ENCODE data around the gene APBB2.
A peak's percentile ranks its signal among the peaks of the same experiment; 100 is the strongest.

Gene APBB2

DNA sequence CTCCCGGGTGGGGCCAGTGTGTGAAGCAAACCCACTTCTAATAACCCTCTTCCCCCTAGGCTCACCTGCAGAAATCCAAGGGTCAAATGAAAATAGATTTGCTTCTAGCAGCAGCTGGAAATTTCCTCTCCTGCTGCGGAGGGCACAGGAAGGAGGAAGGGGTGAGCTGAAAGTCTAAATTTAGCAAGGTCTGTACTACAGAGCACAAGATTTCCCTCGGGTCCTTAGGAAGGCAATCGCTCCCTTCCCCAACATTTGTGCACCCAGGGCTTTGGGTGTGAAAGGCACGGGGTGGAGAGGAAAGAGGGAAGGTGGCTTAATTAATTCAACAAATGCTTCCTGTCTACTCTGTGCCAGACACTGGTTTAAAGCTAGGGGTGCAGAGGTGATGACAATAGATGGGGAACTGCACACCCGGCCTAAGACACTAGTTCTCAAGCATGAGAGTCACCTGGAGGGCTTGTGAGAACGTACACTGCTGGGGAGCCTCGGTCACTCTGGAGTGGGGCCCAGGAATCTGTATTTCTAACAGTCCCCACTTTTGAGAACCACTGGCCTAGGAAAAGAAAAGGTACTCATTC lies 260.2 kb downstream of the APBB2 start:
- FAIRE-seq = no peak
- no peak for DNase-seq (ENCODE audit: insufficient read length, low spot score)

DNA sequence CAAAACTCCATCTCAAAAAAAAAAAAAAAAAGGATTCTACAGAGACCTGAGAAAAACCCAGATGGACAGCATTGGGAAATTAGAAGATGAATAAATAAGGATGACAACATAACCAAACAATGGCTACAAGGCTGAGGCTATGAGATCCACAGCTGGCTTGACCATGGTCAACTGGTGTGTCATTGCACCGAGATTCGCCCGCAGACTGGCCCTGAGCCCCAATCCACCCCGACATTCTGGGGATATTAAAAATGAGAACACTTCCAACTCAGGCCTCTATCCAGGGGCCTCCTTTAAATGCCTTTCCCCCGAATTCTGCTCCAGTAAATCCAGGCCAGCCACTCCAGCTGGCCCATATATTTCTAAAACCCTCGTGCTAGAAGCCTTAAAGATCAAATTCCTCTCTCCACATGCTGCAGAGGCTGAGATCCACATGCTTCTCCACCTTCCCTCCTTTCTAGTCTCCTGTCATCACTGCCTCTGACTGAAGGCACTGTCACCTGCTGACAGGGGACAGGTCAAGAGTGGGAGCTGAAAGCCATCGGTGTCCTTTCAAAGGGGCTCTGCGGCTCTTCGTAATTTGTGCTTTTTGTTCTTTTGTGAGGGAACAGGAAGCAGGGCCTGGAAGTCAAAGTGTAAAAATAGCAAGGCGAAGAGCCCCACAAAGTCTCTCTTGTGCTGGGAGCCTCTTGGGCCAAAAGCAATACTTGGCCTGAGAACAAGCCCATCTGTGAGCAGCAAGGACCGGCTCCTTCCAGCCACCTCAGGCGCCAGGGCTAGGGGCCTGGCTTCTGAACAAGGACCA lies 260.9 kb downstream of the APBB2 start:
- DNase-seq (ENCODE audit: insufficient read length, low spot score) = no peak
- FAIRE-seq = no peak

DNA sequence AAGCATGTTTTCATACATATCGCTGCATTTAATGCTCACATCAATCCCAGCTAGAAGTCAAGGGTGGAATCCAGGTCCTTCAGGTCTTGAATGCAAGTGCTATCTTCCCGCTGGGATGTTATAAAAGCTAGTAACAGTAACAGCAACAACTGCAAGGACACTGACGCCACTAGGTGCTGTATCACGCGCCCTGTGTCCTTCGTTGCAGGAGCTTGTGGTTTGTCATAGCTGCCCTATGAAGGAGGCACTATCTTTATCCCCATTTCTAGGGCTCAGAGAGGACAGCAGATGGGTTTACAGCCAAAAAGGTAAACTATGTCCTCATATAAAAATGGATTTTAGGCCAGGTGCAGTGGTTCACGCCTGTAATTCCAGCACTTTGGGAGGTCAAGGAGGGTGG lies 261.7 kb downstream of the APBB2 start:
- no peak for DNase-seq (ENCODE audit: insufficient read length, low spot score)
- no peak for FAIRE-seq

DNA sequence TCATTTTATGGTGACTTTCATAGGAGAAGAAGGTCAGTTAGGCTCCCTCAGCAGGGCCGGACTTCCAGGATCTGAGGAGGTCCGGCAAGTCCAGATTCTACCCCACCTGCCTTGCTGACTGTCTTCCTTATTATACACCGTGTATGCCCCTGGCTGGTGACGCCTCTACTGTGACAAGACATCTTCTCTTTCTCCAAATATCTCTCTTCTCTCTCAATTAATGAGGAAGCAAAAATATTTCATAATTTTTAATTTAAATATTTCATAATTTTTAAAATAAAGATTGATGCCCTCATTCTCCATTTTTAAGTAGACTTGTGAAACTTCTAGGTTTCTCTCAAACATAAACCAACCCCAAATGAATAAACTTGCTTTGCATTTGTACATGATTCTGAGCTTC lies 262.1 kb downstream of the APBB2 start:
- DNase-seq (ENCODE audit: insufficient read length, low spot score) (no peak), FAIRE-seq (no peak)

DNA sequence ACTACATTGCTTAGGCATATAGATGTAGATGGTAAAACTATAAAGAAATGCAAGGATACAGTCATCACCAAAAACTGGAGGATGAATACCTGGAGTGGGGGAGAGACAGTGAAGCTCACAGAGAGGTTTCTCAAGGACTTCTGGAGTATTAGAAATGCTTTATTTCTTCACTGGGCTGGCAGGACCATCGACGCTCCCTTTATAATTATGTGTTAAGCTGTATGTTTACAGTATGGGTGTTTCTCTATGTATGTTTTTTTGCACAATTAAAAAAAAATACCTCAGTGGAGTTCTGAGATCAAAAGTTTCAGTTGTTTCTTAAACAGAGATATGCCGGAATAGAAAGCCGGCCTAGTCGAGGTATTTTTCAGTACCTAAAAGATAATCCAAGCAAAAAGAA lies 263.3 kb downstream of the APBB2 start:
- DNase-seq (ENCODE audit: insufficient read length, low spot score) = no peak
- no peak for FAIRE-seq

DNA sequence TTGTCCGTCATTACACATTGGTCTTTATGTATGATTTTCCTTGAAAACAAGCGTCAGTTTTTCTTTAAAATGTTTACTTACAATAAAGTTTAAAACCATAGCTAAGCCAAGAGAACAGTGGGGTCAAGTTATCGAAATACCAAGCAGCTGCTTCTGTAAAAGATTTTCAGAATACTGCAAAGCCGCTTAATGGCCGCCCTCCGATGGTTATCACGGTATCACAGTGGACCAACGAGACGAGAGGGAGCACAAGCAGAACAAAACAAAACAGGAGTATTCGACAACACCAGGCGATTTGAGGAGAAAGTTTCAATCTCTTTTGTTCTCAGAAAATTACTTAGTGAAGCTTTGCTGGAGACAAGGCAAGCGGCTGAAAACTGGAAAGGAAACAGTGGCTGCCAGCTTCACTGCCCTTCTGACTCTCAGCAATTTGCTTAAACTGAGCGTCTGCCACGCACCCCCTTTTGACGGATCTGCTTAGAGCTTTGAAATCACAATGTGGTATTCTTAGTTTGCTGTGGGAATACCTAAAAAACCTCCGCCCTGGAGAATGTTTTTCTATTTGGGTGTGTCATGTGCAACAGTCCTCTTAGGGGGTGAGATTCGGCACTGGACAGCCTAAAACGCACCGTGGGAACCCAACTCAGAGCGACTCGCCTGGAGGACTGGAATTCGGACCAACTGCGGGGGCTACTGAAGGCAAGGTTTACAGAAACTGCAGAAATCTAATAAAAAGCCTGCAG lies 264.8 kb downstream of the APBB2 start:
- no peak for FAIRE-seq
- DNase-seq (ENCODE audit: insufficient read length, low spot score) = no peak

DNA sequence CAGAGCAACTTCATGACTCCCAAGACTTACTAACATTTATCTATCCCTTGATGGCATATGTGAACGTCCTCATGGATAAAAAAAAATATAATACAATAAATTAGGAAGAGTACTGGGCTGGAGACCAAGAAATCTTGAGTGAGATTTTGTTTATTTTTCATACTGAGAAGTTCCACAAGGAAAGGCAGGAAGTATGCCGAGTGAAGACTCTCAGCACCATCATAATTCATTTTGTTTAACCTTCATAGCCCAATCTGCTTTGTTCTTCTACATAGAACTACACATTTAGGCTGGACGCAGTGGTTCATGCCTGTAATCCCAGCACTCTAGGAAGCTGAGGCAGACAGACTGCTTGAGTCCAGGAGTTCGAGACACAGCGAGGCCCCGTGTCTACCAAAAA lies 266.3 kb downstream of the APBB2 start:
- DNase-seq (ENCODE audit: insufficient read length, low spot score) (no peak), FAIRE-seq (no peak)

DNA sequence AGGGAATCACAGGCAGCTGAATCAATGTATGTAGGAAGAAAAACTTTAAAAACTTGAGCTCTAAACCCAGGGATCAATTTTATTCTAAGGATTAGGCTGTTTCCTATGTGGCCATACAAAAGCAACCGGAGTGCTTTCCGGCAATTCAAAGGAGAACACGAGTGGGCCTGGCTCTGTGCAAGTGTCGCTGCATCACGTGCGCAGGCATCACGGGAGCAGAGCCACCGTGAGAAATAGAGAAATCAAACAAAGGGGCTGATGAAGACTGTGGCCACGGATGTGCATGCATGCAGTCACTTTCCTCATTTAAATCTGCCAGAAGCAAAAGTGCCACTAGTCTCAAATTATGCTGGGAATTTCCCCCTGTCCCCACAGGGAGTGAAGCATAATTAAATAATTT lies 267.7 kb downstream of the APBB2 start:
- DNase-seq (ENCODE audit: insufficient read length, low spot score) (no peak), FAIRE-seq (no peak)

DNA sequence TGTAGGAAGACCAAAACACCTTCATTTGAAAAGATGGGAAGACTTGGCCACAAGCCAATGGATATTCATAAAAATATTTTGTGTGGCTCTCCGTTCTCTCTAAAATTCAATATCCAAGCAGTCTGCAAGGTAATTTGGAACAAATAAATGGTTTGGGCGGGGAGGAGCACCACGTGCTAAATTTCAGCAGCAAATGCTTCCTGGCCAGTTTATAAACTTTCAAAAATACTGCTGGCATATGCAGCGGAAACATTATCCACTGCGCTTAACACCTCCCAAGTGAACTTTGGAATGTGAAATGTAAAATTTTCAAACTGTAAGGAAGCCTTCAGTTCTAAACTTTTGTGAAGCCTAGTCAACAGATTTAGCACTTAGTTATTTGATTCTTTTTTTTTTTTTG lies 273.6 kb downstream of the APBB2 start:
- FAIRE-seq (no peak), DNase-seq (ENCODE audit: insufficient read length, low spot score) (no peak)

DNA sequence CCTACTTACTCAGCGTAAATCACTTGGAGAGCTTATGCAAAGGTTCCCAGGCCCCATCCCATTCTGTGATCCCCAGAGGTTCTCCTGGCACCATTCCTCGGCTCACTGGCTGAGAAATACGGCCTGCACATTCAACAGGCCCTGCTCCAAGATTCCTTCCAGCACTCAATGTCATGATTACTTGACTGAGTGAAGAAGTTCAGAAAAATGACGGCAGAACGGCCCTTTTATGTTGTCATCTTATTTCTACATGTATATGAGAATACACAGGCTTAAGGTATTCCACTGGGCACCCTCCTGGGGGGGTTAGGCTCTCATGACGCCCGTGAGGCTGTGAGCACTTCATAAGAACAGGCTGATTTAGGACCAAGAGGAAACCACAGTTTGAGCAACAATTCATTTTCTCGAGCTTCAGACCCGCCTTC lies 274.0 kb downstream of the APBB2 start:
- no peak for FAIRE-seq
- DNase-seq (ENCODE audit: insufficient read length, low spot score) = no peak

DNA sequence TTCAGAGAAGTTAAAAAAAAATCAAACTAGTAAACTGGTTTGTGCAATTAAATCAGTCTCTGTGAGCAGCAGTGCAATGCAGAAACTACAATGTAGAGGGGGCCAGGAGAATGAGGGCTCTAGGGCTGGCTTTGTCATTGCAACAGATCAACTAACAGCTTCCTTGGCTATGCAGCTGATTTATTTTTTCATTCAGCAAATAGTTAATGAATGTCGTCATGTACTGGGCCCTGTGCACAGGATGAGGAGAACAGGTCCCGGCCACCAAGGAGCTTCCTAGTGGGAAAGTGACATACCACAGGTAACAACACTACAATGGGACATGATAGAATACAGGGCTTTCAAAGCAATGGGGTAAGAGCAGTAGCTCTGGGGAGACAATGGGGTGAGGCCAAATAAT lies 274.5 kb downstream of the APBB2 start:
- DNase-seq (ENCODE audit: insufficient read length, low spot score) = no peak
- FAIRE-seq = no peak

DNA sequence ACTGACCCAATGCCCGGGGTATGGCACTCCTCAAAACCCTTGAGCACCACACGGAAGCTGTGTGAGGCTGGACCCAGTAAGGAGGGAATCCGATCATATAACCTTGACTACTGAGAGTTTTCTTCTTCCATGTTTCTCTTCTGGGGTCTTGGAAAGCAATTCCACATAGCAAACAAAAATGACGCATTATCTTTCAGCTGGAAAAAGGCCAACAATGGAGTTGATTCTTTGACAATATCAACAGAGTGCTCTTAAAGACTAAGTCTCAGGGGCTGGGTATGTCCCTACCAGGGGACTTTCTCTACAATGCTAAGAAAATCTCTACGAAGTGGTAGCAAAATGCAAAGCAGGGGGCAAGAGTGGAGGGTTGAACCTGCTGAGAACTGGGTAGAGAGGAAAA lies 276.0 kb downstream of the APBB2 start:
- no peak for FAIRE-seq
- no peak for DNase-seq (ENCODE audit: insufficient read length, low spot score)

DNA sequence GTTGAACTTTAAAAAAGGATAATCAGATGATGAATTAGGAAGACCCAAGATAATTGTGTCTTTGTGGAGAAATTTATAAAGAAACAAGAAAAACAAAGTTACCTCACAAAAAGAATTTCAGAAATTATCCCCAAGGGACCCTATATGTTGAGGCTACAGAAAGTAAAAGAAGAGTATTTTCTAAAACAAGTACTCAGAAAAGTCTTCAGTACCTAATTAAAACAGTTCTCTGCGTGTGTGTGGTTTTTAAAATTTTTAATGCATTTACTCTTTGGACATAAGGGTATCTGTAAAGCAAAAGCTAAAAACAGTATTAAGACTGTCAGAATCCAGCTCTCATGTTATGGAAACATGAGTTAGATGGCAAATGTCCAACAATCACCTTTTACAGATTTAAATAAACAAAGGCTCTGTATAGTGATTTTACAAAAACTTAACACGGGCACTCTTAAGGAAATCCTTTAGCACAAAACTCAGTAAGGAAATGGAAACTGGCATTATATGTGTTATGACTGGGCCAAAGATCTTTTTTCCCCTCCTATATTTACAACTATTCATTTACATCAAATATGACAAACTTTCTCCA lies 277.1 kb downstream of the APBB2 start:
- DNase-seq (ENCODE audit: insufficient read length, low spot score) (no peak), FAIRE-seq (no peak)

DNA sequence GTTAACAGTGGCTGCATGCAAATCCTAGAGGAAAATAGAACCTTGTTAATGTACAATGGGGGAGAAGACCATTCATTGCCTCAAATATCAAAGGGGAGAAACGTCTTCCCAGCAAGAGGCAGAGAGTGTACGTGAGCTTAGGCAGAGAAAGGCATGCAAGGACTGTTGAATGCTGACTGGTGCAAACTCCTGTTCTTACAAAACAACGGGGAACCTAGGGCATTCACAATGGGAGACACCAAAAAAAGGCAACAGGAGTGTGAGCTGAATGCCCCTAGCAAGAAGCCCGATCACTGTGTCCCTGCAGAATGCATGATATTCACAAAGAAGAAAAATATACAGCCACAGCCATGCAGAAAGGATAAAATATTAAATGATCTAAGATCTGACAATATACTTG lies 279.7 kb downstream of the APBB2 start:
- no peak for DNase-seq (ENCODE audit: insufficient read length, low spot score)
- no peak for FAIRE-seq

DNA sequence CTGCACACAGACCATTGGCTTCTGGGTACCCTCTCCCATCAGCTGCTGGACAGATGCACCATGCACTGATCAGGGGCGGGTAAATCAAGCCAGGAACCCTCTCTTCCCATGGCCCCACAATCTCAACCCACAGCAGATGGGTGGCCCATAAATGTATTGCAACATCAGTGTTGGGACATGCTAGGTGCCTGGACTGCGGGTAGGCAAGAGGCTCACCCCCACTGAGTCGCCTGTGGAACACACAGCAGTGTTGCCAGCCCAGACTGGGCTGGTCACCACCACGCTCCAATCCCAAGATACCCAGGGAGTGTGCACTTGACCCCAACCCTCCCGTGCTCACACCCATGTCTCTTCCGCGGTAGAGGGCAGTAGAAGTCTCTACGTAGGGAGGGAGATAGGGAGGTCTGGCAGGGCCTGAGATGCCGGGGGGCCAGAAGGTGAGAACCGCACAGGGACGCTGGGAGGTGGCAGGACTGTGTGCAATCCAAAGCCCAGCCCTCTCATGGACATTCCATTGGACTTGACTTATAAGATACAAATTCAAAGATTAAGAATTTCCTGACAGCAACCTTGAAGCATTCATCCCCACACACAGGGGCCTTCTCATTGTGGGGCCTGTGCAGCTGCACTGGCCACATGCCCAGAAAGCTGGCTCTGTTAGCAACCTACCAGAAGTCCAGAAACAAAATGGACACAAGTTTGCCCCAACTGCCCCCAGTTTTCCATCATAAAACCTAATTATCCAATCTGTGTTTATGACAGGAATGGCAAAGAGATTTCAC lies 280.9 kb downstream of the APBB2 start:
- FAIRE-seq = no peak
- no peak for DNase-seq (ENCODE audit: insufficient read length, low spot score)

DNA sequence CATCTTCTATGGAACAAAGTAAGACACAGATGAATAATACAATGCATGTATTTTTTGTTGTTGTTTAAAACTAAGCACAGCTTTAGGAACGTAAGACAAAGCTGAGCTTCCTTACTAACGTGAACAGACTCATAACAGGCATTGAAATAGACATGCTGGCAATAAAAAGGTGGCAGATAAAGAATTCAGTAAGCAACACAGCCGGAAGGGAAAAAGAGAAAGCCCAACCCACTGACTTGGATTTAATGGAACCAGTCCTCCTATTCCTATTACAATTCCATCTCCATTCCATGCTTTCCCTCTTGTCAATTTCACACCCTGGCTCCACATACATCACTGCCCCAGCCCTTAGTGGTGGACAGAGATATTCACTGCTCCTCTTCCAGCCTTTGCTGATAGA lies 282.5 kb downstream of the APBB2 start:
- DNase-seq (ENCODE audit: insufficient read length, low spot score) (no peak), FAIRE-seq (no peak)

DNA sequence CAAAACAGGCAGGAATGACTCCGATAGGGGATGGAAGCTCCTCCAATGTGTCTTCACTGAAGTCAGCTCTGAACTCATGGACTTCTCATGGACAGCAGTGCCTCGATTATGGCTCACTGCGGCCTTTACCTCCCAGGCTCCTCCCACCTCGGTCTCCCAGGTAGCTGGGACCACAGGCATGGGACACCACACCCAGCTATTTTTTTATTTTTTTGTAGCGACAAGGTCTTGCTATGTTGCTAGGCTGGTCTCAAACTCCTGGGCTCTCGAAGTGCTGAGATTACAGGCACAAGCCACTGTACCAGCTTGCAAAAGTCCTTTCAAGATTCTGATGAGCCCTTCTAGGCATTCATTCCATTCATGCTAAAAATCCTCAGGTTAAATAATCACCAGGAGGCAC lies 283.1 kb downstream of the APBB2 start:
- no peak for FAIRE-seq
- DNase-seq (ENCODE audit: insufficient read length, low spot score) = no peak

DNA sequence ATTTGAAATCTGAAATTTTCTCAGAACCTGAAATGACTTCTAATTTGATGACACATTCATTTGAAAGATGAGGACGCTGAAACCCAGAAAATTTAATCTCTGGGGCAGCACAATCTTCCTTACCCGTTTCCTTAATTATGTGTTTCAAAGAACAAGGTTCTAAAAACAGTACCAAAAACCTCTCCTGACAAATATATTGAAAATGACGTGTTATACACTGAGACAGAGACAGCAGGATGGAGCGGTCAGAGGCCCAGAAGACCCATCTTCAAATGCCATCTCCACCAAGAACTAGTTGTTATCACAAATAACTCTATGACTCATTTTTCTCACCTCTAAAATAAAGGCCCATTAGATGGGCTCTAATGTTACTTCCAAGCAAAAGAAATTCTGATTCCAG lies 287.3 kb downstream of the APBB2 start:
- DNase-seq (ENCODE audit: insufficient read length, low spot score) (no peak), FAIRE-seq (no peak)

DNA sequence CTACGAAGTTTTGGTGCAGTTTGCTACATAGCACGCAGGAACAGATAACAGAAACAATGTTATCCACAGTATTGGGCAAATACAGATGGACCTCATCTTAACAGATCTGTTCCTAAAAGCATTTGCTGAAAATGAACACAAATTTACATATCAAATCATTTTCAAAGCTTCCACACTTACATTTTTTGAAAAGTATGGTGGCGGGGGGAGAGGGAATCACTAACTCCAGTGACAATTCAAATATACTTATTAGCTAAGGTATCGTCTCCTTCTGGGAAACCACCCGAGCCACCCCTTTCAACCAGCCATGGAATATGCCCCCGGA lies 289.6 kb downstream of the APBB2 start:
- no peak for DNase-seq (ENCODE audit: insufficient read length, low spot score)
- FAIRE-seq = no peak

DNA sequence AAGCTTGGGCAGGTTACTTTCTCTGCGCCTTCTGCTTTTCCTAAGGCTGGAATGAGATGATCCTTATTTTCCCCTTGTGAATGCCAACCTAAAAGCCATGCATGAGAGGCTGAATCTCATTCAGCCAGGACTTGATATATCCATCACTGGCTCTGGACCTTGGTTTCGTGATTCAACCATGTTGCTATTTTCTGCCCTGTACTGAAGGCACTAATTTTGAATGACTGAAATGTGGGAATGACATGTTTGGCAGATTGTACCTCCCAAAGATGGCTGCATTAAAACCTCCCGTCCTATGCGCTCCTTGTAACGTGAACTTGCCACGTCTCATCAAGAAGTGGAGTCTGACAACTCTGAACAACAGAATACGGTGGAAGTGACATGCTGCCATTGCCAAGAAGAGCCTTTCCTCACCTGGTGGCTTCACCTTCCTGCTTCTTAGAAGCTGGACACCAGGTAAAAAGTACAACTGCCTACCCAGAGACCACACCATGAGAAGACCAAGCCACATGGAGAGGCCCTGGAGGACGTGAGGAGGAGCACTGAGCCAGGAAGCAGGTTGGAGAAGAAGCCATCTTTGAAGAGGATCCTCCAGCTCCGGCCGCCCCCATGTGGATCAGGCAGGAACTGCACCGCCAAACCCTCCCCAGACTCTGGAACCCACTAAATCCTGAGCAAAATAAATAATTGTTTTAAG lies 290.1 kb downstream of the APBB2 start:
- peak; percentile 83 for FAIRE-seq
- DNase-seq (ENCODE audit: insufficient read length, low spot score) = peak; percentile 57

Measured in GM19239 (cell line).